ENCODE results near the gene PNMA8B.

PNMA8B gene, protein sequence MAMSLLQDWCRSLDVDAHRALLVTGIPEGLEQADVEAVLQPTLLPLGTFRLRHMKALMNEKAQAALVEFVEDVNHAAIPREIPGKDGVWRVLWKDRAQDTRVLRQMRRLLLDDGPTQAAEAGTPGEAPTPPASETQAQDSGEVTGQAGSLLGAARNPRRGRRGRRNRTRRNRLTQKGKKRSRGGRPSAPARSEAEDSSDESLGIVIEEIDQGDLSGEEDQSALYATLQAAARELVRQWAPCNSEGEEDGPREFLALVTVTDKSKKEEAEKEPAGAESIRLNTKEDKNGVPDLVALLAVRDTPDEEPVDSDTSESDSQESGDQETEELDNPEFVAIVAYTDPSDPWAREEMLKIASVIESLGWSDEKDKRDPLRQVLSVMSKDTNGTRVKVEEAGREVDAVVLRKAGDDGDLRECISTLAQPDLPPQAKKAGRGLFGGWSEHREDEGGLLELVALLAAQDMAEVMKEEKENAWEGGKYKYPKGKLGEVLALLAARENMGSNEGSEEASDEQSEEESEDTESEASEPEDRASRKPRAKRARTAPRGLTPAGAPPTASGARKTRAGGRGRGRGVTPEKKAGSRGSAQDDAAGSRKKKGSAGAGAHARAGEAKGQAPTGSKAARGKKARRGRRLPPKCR

DNA sequence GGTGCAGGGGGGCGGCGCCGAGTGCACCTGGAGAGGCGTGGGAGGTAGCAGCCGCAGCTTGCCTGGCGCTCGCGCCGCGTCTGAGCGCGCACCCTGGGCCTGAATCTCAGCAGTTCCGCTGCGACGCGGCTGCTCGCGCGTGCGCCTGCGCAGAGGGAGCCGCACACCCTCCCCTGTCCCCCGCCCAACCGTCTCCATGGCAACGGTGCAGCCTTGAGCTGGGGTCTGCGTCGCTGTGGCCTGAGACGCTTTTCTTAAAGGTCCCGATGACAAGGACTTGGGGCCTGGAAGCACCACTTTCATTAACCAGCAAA is at the start of gene PNMA8B:
Gene PNMA8B (minus strand): TSS at position 82 of the 314 bp plus-strand sequence. CDS start 402 bp downstream, outside the sequence.
- no peak for DNase-seq (ENCODE audit: low read depth)
- H3K4me3 ChIP-seq (ENCODE audit: low read depth, low read length), result no peak within 1 kb of the TSS
- TF ChIP-seq, protein P1, sequence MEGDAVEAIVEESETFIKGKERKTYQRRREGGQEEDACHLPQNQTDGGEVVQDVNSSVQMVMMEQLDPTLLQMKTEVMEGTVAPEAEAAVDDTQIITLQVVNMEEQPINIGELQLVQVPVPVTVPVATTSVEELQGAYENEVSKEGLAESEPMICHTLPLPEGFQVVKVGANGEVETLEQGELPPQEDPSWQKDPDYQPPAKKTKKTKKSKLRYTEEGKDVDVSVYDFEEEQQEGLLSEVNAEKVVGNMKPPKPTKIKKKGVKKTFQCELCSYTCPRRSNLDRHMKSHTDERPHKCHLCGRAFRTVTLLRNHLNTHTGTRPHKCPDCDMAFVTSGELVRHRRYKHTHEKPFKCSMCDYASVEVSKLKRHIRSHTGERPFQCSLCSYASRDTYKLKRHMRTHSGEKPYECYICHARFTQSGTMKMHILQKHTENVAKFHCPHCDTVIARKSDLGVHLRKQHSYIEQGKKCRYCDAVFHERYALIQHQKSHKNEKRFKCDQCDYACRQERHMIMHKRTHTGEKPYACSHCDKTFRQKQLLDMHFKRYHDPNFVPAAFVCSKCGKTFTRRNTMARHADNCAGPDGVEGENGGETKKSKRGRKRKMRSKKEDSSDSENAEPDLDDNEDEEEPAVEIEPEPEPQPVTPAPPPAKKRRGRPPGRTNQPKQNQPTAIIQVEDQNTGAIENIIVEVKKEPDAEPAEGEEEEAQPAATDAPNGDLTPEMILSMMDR (IDR thresholded peaks at IDR 0.05; ENCODE audit: low read depth, low read length, missing control alignments), result no peak

DNA sequence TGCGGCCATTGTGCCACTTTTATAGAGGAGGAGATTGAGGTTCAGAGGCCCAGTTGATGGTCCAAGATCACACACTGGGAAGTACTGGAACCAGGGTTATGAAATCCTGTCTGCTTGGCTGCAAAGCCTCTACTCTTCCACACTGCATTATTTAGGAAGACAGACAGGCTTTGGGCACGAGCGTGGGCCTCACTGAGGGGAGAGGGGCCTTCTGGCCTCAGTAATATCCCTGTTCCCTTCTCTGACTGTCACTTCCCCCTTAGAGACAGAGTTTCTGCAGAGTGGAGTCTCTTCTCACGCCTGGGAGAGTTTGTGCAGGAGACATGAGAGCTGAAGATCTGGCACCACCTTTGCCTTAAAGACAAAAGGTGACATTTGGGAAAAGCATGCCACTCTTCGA is 49.0 kb upstream of the PNMA8B start:
- TF ChIP-seq, protein P1 (IDR thresholded peaks at IDR 0.05; ENCODE audit: low read depth, low read length, missing control alignments), result no peak
- no peak overlapping the region for H3K4me3 ChIP-seq (ENCODE audit: low read depth, low read length)
- DNase-seq (ENCODE audit: low read depth), result no peak

DNA sequence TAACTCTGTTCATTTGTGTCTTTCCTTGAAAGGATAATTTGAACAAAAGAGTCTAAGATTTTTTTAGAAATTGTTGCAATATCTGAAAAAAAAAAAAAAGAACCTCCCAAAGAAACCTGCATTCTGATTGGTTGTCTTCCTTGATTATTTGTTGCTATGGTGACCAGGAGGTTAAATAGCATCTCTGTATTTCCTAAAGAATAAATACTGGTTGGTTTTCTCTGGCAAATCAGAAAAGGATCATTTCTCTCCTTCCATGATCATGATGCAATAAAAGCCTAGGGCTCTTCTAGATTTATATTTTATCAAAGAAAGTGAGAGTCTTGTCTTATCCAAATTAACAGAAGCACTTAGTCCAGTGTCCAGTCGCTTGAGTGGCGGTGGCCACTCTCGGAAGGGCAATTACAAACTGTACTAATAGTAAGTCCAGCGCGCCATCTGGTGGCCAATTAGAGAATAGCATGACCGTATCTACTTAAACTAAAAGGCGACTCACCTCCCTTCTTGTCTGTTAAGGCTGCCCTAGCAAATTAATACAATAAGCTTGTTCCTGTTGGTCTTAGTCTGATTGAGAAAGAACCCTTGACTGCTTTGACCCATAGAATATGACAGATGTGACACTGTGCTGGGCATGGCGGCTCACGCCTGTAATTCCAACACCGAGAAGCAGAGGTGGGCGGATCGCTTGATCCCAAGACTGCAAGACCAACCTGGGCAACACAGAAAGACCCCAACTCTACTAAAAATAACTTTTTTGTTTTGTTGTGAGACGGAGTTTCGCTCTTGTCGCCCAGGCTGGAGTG is 47.0 kb upstream of the PNMA8B start:
- H3K4me3 ChIP-seq (ENCODE audit: low read depth, low read length), result no peak overlapping the region
- DNase-seq (ENCODE audit: low read depth), result peak; percentile 49
- TF ChIP-seq, protein P1 (IDR thresholded peaks at IDR 0.05; ENCODE audit: low read depth, low read length, missing control alignments), result peak; percentile 86

DNA sequence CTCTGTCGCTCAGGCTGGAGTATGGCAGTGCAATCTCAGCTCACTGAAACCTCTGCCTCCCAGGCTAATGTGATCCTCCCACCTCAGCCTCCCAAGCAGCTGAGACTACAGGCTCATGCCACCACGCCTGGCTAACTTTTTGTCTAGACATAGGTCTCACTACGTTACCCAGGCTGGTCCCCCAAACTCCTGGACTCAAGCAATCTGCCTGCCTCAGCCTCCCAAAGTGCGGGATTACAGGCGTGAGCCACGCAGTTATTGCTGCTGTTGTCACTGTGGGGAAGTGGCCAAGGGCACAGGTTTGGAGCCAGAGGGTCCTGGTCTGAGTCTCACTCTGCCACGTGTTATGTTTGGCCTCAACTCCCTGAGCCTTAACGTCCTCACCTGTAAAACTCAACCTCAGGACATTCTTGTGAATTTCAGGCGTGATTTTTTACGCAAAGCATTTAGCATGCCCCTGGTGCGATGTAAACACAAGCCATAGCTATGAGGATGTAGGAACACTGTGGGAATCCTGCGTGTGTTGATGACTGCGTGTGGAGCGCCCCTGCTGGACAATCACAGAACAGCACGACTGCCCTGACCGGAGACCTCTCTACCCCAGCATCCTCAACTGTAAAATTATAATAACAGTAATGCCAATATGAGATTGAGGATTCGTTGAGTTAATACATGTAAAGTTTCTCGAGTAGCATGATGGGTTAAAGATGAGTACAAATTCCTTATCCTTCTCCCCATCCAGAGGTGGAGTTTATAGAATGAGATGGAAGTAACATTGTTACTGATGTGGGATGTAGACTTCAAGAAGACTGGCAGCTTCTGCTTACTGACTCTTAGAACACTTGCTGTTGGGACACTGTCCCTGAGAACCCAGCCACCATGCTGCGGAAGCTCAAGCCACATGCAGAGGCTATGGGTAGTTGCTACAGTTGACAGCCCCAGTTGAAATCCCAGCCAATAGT is 41.8 kb upstream of the PNMA8B start:
- DNase-seq (ENCODE audit: low read depth), result no peak
- TF ChIP-seq, protein P1 (IDR thresholded peaks at IDR 0.05; ENCODE audit: low read depth, low read length, missing control alignments), result peak; percentile 96
- no peak overlapping the region for H3K4me3 ChIP-seq (ENCODE audit: low read depth, low read length)

DNA sequence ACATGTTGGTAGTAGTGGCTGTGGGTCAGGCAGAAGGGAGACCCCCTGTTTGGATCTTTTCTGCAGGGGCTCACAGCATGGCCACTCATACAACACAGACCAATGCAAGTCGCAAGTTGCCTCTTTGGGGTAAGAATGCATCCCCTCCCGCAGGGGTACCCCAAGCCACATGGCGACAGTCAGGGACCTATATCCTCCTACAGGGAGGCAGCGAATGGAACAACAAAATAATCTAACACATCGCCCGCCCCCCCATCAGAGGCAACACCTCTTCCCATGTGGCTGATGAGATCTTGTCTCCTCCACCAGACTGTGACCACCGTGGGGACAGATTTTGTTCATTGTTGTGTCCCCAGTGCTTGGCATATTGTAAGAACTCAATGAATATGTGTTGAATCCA is 40.7 kb upstream of the PNMA8B start:
- DNase-seq (ENCODE audit: low read depth), result no peak
- no peak overlapping the region for H3K4me3 ChIP-seq (ENCODE audit: low read depth, low read length)
- TF ChIP-seq, protein P1 (IDR thresholded peaks at IDR 0.05; ENCODE audit: low read depth, low read length, missing control alignments), result no peak

DNA sequence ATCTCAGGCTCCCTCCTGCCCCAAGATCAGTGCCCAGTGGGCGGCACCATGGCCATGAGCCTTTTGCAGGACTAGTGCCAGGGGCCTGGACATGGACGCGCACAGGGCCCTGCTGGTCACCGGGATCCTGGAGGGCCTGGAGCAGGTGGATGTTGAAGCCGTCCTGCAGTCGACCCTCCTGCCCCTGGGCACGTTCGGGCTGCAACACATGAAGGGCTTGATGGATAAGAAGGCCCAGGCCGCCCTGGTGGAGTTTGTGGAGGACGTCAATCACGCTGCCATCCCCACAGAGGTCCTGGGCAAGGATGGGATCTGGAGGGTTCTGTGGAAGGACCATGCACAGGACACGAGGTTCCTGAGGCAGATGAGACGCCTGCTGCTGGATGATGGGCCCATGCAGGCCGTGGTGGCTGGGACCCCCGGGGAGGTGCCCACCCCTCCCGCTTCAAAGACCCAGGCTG is 38.0 kb upstream of the PNMA8B start:
- no peak for DNase-seq (ENCODE audit: low read depth)
- H3K4me3 ChIP-seq (ENCODE audit: low read depth, low read length), result no peak overlapping the region
- TF ChIP-seq, protein P1 (IDR thresholded peaks at IDR 0.05; ENCODE audit: low read depth, low read length, missing control alignments), result no peak
